Tibial nerve (tissue), 4 donors: ENCODE data around the gene ITPKC. TPM values are rescaled to one million over a fixed set of nuclear protein-coding genes. Genes with fewer than 3 reads are reported as not detected.
A peak's percentile ranks its signal among the peaks of the same experiment; 100 is the strongest.

ENCODE experiments used
- DNase-seq, 2 donors: peaks; one replicate each; pipeline ENCODE4 v3.0.0-alpha.2; 2019; ENCODE audit warnings: low spot score in 2 of 2
- H3K27ac ChIP-seq, 4 donors: fragments of 200-600 bp; sonication (generic) in 3 of 4; one replicate each; pipeline ENCODE4 v1.5.1; 2017 to 2019; ENCODE audit warnings: mild to moderate bottlenecking in 1 of 4
- H3K27me3 ChIP-seq, 2 donors: fragments of 200-600 bp; sonication (generic) in 1 of 2; one replicate each; pipeline versions ENCODE4 v1.5.1 to v1.6.0; 2017 to 2019
- H3K36me3 ChIP-seq, 3 donors: fragments of 200-600 bp; sonication (generic); one replicate each; pipeline ENCODE4 v1.5.1; 2018 to 2019
- H3K4me1 ChIP-seq, 4 donors: fragments of 200-600 bp; sonication (generic) in 3 of 4; one replicate each; pipeline ENCODE4 v1.5.1; 2017 to 2019
- H3K4me3 ChIP-seq, 4 donors: fragments of 200-600 bp; sonication (generic) in 3 of 4; one replicate each; pipeline ENCODE4 v1.5.1; 2017 to 2019; ENCODE audit warnings: mild to moderate bottlenecking in 1 of 4, moderate library complexity in 1 of 4
- H3K9me3 ChIP-seq, 4 donors: fragments of 200-600 bp; sonication (generic) in 3 of 4; one replicate each; pipeline ENCODE4 v1.5.1; 2017 to 2019
- CTCF ChIP-seq, 5 experiments: fragments of 200-600 bp in 3 of 5; fragments of 450-650 bp in 2 of 5; sonication (generic) in 3 of 5; IDR thresholded peaks; one replicate each; pipeline ENCODE4 v1.5.1; 2016 to 2019; ENCODE audit warnings: antibody characterized with exemption in 5 of 5, mild to moderate bottlenecking in 3 of 5, moderate library complexity in 2 of 5
- EP300 ChIP-seq, 2 donors: sonication (generic); formaldehyde crosslinking; IDR thresholded peaks; one replicate each; pipeline ENCODE4 v1.6.1; 2017; ENCODE audit warnings: antibody characterized with exemption in 2 of 2, mild to moderate bottlenecking in 1 of 2
- POLR2A ChIP-seq, 2 donors: fragments of 450-650 bp; IDR thresholded peaks; one replicate each; pipeline ENCODE4 v1.6.1; 2017; ENCODE audit warnings: antibody characterized with exemption in 2 of 2, mild to moderate bottlenecking in 2 of 2, moderate library complexity in 2 of 2
- WGBS, 2 donors: methylation state at CpG; one replicate each; pipeline ENCODE4 v1.1.5; 2018; 5-methylcytosine and 5-hydroxymethylcytosine counted together
- total RNA-seq, 4 donors: library from RNA; depleted of rRNA; stranded (reverse); fragments of >200 nt; gene quantifications; one replicate each; pipeline ENCODE4 v1.1.0, GENCODE V29; 2016

The ITPKC gene
- total RNA-seq, 4 donors from 2014 or later: 72.0 to 114 (median 90.9) TPM

- H3K9me3 ChIP-seq: no peaks in the 10 kb centered on the region
- DNase-seq: no peak
- WGBS, 2 donors: 82 to 83% methylated on average over 13 to 14 of the region's 14 CpGs
- H3K36me3 ChIP-seq: peaks cover 0 to 52% (median 3%) of the 10 kb centered on the region in 3 donors
- peak overlapping the region; percentile 39 to 98 (median 76) for H3K27ac ChIP-seq
- no peaks in the 10 kb centered on the region for H3K27me3 ChIP-seq
- peak overlapping the region in 1 of 4 donors; percentile 95 for H3K4me3 ChIP-seq
- H3K4me1 ChIP-seq: peaks cover 0 to 50% (median 28%) of the 10 kb centered on the region in 4 donors
- TF ChIP-seq CTCF (IDR thresholded peaks at IDR 0.05) (no peak), EP300 (IDR thresholded peaks at IDR 0.05) (no peak), POLR2A (IDR thresholded peaks at IDR 0.05) (no peak)
These were observed 29.9 kb upstream of the ITPKC start for GRCh38 chr19:40686882-40687524.

- 24 to 37% methylated on average over 8 to 12 of the region's 12 CpGs for WGBS, 2 donors
- peaks cover 0 to 51% (median 3%) of the 10 kb centered on the region in 3 donors for H3K36me3 ChIP-seq
- peaks cover 0 to 56% (median 28%) of the 10 kb centered on the region in 4 donors for H3K4me1 ChIP-seq
These were observed 29.3 kb upstream of the ITPKC start for GRCh38 chr19:40687525-40688016.

GRCh38 chr19:40688309-40688708 is 28.6 kb upstream of the ITPKC start:
- 67 to 80% methylated on average over 1 of the region's 1 CpG for WGBS, 2 donors
- DNase-seq: no peak
- H3K9me3 ChIP-seq: no peaks in the 10 kb centered on the region
- H3K4me1 ChIP-seq: peaks cover 0 to 57% (median 28%) of the 10 kb centered on the region in 4 donors
- H3K36me3 ChIP-seq: peaks cover 0 to 51% (median 3%) of the 10 kb centered on the region in 3 donors
- no peaks in the 10 kb centered on the region for H3K27me3 ChIP-seq
- peak overlapping the region; percentile 39 to 98 (median 93) for H3K27ac ChIP-seq
- H3K4me3 ChIP-seq: peak overlapping the region; percentile 16 to 100 (median 90)
- TF ChIP-seq CTCF (IDR thresholded peaks at IDR 0.05) (no peak), EP300 (IDR thresholded peaks at IDR 0.05) (no peak), POLR2A (IDR thresholded peaks at IDR 0.05) (no peak)

More at GRCh38 chr19:40687525-40688016, 29.3 kb upstream of the ITPKC start:
- Histone ChIP-seq H3K4me3 (peak overlapping the region in 3 of 4 donors; percentile 16 to 95 (median 86)), H3K27me3 (no peaks in the 10 kb centered on the region), H3K9me3 (no peaks in the 10 kb centered on the region), H3K27ac (peak overlapping the region; percentile 39 to 98 (median 93))
- DNase-seq: peak; percentile 97 to 98
- TF ChIP-seq POLR2A (IDR thresholded peaks at IDR 0.05): peak in 1 of 2 donors; percentile 52
- no peak for TF ChIP-seq CTCF (IDR thresholded peaks at IDR 0.05)
- TF ChIP-seq EP300 (IDR thresholded peaks at IDR 0.05): peak; percentile 82 to 91

GRCh38 chr19:40688987-40689338 is 27.9 kb upstream of the ITPKC start:
- Histone ChIP-seq H3K4me3 (peak overlapping the region; percentile 58 to 100 (median 90)), H3K4me1 (peaks cover 0 to 57% (median 28%) of the 10 kb centered on the region in 4 donors), H3K27ac (peak overlapping the region in 3 of 4 donors; percentile 92 to 98 (median 94)), H3K27me3 (no peaks in the 10 kb centered on the region), H3K36me3 (peaks cover 0 to 51% (median 3%) of the 10 kb centered on the region in 3 donors), H3K9me3 (no peaks in the 10 kb centered on the region)
- TF ChIP-seq CTCF (IDR thresholded peaks at IDR 0.05) (no peak), POLR2A (IDR thresholded peaks at IDR 0.05) (no peak), EP300 (IDR thresholded peaks at IDR 0.05) (no peak)
- DNase-seq: no peak
- 21 to 26% methylated on average over 4 of the region's 4 CpGs for WGBS, 2 donors
